ENCODE measurements around the gene PLXND1.

- TF ChIP-seq POLR2AphosphoS5 (IDR thresholded peaks at IDR 0.05; ENCODE audit: borderline replicate concordance, low read depth, low read length) = no peak
- no peak for TF ChIP-seq EZH2 (IDR thresholded peaks at IDR 0.05)
- no peak for TF ChIP-seq FOXP2 (optimal IDR thresholded peaks at IDR 0.05; ENCODE audit: control extremely low read depth, extremely low read length, insufficient read depth)
Measured at GRCh38 chr3:129563332-129563731, 43.1 kb downstream of the PLXND1 start.
